ENCODE measurements around the gene FBXO46.

- TF ChIP-seq, protein P1, sequence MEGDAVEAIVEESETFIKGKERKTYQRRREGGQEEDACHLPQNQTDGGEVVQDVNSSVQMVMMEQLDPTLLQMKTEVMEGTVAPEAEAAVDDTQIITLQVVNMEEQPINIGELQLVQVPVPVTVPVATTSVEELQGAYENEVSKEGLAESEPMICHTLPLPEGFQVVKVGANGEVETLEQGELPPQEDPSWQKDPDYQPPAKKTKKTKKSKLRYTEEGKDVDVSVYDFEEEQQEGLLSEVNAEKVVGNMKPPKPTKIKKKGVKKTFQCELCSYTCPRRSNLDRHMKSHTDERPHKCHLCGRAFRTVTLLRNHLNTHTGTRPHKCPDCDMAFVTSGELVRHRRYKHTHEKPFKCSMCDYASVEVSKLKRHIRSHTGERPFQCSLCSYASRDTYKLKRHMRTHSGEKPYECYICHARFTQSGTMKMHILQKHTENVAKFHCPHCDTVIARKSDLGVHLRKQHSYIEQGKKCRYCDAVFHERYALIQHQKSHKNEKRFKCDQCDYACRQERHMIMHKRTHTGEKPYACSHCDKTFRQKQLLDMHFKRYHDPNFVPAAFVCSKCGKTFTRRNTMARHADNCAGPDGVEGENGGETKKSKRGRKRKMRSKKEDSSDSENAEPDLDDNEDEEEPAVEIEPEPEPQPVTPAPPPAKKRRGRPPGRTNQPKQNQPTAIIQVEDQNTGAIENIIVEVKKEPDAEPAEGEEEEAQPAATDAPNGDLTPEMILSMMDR (IDR thresholded peaks at IDR 0.05), result no peak
- TF ChIP-seq SP1 (CRISPR knock-in tag; conservative IDR thresholded peaks at IDR 0.05), result no peak
- TF ChIP-seq, protein P2, sequence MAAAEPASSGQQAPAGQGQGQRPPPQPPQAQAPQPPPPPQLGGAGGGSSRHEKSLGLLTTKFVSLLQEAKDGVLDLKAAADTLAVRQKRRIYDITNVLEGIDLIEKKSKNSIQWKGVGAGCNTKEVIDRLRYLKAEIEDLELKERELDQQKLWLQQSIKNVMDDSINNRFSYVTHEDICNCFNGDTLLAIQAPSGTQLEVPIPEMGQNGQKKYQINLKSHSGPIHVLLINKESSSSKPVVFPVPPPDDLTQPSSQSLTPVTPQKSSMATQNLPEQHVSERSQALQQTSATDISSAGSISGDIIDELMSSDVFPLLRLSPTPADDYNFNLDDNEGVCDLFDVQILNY (CRISPR knock-in tag; IDR thresholded peaks at IDR 0.05), result no peak
- TF ChIP-seq NR1H2 (CRISPR knock-in tag; IDR thresholded peaks at IDR 0.05), result no peak
- TF ChIP-seq CBFB (CRISPR knock-in tag; IDR thresholded peaks at IDR 0.05; ENCODE audit: low read depth), result no peak
- TF ChIP-seq TEAD4 (CRISPR knock-in tag; IDR thresholded peaks at IDR 0.05), result no peak
- TF ChIP-seq USF2 (CRISPR knock-in tag; IDR thresholded peaks at IDR 0.05), result no peak
- TF ChIP-seq E2F1 (CRISPR knock-in tag; IDR thresholded peaks at IDR 0.05), result no peak
- no peak for TF ChIP-seq ETV6 (CRISPR knock-in tag; IDR thresholded peaks at IDR 0.05)
- no peak for TF ChIP-seq NR3C1 (CRISPR knock-in tag; conservative IDR thresholded peaks at IDR 0.05; ENCODE audit: low read depth)
- TF ChIP-seq CREB1 (CRISPR knock-in tag; IDR thresholded peaks at IDR 0.05), result no peak
These were observed 34.4 kb upstream of the FBXO46 start for GRCh38 chr19:45764945-45765701.
